Hypothalamus (tissue), 51 donors: ENCODE results near the gene BAIAP3.

ENCODE experiments used
- DNase-seq, 51 donors: peaks; one replicate each; lab custom pipeline; 2025; lab: John Stamatoyannopoulos, UW

The BAIAP3 gene

DNA sequence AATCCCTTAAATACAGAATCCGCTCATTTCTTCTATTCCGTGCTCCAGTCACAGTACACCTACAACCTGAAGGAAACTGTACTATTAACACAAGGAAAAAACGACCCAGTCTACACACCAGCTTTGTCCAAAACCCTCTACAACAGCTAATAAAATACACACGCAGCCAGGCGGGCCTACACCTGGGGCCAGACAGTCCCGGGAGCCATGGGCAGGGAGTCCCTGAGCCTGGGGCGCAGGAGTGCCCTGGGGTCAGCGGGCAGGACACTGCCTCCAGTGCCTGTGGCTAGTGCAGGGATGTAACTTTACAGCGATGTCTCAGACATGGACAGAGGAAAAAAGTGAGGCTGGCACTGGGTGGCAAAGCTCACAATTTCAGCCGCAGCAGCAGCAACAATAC lies 46.8 kb downstream of the BAIAP3 start:
- DNase-seq, result no peak

DNA sequence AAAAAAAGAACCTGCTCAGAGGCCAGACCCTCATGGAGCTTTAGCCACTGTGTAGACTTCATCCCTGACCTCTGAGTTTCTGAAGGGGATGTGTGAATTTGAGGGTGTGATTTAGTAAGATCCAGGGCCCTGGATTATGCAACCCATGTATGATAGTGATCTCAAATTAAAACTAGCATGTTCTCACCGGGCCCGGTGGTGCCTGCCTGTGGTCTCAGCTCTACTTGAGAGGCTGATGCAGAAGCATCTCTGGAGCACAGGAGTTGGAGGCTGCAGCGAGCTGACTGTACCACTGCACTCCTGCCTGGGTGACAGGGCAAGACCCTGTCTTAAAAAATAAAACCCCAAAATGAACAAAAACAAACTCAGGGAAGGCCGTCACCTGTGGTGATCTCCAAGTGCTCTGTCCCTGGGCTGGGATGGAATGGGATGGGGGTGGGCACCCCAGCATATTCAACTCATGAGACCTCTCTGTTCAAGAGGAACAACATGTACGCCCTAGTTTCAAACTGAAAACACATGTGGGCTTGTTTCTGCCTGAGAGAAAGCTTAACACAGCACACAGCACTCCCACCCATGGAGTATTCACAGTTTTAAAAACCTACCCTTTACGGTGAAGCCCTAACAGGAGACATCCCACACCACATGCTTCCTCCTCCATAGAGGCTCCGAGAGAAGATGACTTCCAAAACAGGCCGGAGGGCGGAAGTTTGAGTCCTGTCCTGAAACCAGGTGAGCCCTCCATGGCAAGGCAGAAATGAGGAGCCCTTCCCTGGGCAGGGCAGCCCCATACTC lies 48.4 kb downstream of the BAIAP3 start:
- peak in 1 of 51 donors; percentile 17 for DNase-seq

DNA sequence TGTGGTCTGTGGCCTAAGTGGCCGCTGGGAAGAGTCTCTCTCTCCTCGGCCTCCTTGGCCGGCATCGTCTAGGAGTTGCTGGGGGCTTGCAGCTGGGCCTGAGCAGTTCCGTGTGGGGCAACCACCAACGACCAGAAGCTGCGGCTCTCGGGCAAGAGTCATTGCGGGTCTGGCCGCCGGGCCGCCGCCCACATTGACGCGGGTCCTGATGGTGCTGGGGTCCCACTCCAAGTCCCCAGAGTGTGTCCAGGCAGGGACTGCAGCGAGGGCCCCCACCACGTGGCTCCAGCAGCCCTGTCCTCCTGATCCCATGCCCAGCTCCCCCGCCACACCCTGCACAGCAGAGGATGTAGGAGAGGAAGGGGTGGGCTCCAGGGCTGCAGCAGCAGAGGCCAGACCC lies 50.1 kb downstream of the BAIAP3 start:
- DNase-seq, result no peak

DNA sequence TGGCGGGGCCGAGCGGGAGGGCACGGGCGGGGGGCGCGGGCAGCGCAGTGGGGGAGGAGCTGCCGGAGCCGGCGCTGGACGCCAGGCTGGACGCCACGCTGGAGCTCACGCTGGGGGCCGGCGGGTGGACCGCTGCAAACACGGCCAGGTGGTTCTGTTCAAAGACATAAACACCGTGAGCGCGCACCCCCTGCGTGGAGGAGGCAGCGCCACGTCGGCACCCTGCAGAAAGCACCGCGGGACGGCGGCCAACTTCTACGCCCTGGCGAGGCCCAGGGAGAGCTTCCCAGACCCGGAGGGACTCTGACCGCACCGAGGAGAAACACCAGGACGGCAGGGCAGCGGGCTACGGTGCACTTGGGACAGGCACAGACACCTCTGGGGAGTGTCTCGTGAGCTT lies 51.8 kb downstream of the BAIAP3 start:
- no peak for DNase-seq

DNA sequence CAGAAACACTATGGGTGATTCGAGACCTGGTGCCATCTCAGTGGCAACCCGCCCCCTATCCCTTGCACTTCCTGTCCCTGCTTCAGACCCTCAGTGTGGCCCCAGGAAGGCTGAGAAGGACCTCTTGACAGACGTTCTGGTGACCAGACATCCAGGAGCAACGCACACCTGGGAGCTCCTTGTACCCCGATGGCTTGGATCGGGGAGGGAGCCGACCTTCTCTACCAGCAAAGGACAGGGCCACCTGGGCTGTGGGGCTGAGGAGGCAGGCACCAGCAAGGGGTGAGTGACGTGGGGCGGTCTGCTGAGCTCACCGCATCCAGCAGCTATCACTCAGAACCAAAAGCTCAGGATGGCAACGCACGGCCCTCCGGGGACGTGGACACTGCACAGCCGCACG lies 53.9 kb downstream of the BAIAP3 start:
- no peak for DNase-seq

DNA sequence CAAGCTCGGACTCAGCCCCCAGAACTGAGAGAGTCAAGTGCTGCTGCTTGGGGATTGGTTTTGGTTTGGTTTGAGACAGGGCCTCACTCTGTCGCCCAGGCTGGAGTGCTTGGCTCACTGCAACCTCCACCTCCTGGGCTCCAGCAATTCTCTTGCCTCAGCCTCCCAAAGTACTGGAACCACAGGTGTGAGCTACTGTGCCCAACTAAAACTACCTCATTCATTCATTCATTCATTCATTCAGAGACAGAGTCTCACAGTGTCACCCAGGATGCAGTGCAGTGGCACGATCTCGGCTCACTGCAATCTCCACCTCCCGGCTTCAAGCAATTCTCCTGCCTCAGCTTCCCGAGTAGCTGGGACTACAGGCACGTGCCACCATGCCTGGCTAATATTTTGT lies 56.3 kb downstream of the BAIAP3 start:
- no peak for DNase-seq

DNA sequence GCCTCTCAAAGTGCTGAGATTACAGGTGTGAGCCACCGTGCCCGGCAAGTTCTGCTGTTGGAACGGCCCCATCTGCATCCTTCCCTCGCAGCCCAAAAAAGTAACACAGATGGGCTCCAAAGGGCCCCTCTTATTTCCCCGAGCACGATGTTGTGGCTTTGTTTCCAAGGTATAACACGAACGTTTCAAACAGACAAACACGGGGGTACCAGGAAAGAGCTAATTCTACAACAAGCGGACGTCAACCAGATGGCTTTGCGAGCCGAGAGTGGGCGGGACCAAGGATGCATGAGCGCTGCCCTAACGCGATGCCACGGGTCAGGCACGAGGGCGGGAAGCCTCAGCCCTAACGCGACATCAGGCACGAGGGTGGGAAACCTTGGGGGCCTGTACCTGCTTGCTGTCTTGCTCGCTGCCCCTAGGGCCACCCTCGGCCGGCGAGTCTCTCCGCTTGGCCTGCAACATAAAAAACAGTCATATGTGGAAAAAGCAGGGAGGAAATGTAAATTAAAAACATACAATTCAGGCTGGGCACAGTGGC lies 56.9 kb downstream of the BAIAP3 start:
- DNase-seq, result no peak

DNA sequence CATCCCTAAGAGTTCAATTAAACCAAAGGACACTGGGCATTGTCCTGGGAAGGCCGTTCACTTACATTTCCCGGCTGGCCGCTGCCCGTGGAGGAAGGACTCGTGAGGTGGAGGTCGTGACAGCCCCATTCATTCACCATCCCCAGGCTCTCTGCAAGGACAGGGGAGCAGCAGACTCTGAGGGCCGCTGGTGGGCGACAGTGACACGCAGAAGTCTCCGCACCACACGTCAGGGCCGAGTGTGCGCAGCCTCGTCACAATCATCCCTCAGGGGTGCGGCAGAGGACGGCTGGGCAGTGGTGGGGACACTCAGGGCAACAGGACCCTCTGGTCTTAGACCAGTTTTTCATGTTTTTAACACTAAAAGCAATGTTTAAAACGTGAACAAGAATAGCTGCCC lies 59.4 kb downstream of the BAIAP3 start:
- no peak for DNase-seq

DNA sequence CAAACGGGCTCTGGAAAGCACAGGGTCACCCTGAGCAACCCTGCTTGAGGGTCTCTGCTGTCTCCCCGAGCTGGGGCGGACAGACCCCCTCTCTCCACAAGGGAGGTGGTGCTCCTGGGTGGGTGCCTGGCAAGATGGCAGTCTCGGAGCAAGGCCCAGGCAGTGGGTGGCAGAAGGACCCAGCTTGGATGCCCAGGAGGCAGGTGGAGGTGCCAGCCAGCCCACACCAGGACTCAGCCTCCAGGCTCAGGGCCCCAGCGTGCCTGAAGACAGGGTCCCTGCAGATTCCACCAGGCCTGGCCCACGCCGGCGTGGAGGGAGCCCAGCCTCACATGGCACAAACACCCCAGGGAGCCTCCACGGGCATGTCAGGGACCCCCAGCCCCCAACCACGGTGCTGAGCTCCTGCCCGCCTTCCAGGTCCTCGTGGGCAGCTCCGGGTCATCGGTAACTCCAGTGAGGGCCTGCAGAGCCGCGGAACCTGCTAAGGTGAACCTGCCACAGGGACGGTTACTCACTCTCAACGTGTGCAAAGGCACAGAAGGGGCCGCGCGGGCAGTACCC lies 60.2 kb downstream of the BAIAP3 start:
- DNase-seq, result no peak

DNA sequence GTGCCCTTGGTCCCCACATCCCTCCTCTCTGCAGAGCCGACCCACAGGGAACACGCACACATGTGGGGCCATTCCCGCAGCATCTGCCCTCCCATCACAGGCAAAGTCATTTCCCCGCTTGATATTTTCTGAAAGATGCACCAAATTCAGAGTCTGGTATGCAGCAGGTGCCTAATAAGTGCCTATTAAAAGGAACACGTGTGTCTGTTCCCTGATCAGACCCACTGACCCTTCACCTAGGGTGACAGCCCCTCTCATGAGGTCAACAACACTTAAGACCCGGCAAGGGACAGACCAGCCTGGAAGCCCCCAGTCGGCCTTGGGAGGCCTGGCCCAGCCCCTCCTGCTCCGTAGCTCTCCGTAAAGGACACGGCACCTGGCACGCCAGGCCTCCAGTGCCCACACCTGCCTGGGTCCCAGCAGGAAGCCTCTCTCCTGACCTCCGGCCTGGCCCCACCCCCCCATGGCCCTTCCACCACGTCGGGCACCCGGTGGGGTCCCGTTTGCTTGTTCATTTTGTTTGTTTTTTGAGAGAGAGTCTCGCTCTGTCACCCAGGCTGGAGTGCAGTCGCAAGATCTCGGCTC lies 61.0 kb downstream of the BAIAP3 start:
- no peak for DNase-seq

DNA sequence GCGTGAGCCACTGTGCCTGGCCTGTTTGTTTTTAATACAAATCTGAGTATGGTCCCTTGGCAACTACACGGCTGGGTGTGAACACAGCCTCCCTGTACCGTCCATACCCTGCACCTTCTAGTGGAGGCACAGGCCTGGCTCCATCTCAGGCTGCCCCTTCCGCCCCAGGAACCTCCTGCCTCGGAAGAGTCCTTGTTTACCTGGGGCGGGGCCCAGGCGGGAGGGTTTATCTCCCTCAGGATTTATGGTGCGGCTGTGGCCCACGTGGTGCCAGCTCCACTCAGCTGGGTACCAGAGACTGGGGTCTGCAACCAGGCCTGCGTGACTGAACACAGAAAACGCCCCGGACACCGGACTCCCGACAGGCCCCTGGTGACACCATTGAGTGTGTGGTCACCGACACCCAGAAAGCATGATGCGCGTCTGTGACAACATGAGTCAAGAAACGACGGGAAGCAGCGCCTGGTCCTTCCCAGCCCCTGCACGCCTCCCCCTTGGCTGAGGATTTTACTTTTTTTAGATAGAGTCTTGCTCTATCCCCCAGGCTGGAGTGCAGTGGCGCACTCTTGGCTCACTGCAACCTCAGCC lies 62.1 kb downstream of the BAIAP3 start:
- no peak for DNase-seq

DNA sequence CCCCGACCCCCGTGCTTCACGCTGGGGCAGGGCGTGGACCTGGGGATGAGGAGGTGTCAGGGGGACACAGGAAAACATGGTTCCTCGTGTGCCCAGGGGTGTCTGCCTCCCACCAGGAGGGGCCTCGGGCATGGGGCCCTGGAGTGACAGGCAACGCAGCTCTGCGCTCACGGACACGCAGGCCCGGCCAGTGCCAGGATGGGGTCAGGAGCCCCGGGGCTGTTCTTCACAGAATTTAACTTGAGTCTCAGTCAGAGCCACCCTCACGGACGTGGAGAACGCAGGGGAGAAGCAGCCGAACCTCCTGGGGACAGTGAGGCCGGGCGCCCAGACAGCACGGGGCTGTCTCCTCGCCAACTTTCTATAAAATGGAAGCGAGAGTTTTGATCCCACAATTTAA lies 64.3 kb downstream of the BAIAP3 start:
- no peak for DNase-seq

DNA sequence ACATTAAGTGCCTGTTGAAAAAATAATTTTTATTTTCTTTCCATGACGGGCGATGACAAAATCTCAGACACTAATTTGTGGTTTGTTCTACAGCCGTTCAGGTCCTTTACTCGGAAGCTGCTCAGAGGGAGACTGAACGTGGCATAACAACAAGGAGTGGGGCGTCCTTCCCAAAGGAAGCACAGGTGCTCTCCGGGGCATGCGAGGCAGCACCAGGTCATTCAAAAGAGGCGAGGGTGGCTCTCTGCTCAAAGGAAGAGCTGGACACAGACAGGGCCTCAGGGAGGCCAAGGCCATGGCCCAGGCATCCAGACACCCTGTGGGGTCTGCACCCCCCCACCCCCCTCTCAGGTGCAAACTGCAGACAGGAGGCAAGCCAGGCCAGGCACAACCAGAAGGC lies 64.9 kb downstream of the BAIAP3 start:
- no peak for DNase-seq
